Neural cell (in vitro differentiated cells): Measurements from ENCODE around the gene GAP43. TPM values are rescaled to one million over a fixed set of nuclear protein-coding genes. Genes with fewer than 3 reads are reported as not detected.
A peak's percentile ranks its signal among the peaks of the same experiment; 100 is the strongest.

Experiments
- H2AFZ ChIP-seq: fragments of 200-600, 300-800 bp; sonication (generic), shearing (Covaris generic); 2 replicates; pipeline ENCODE4 v1.6.0; 2014; ENCODE audit warnings: low read depth, mild to moderate bottlenecking, antibody characterized with exemption, low read length, moderate library complexity
- H3F3A ChIP-seq: fragments of 200-600 bp; shearing (Covaris generic); 2 replicates; pipeline ENCODE4 v1.6.1; 2016; ENCODE audit warnings: mild to moderate bottlenecking, moderate library complexity, mixed read lengths, antibody characterized with exemption, low read length; ENCODE audit not compliant: insufficient read depth, poor library complexity, severe bottlenecking
- H3K27ac ChIP-seq: fragments of 200-600, 300-800 bp; sonication (generic), shearing (Covaris generic); 2 replicates; pipeline ENCODE4 v1.5.1; 2014; ENCODE audit warnings: mild to moderate bottlenecking, low read length, moderate library complexity
- H3K27me3 ChIP-seq: fragments of 300-800, 200-600 bp; sonication (generic), shearing (Covaris generic); 2 replicates; pipeline ENCODE4 v1.6.0; 2014; ENCODE audit warnings: mild to moderate bottlenecking, low read depth, low read length, moderate library complexity; ENCODE audit not compliant: insufficient read depth
- H3K36me3 ChIP-seq: fragments of 300-800, 200-600 bp; sonication (generic), shearing (Covaris generic); 2 replicates; pipeline ENCODE4 v1.5.1; 2014; ENCODE audit warnings: mild to moderate bottlenecking, antibody characterized with exemption, low read length, moderate library complexity; ENCODE audit not compliant: insufficient read depth
- H3K4me2 ChIP-seq: fragments of 300-800, 200-600 bp; sonication (generic), shearing (Covaris generic); 2 replicates; pipeline ENCODE4 v1.6.0; 2014; ENCODE audit warnings: mild to moderate bottlenecking, low read length
- H3K4me3 ChIP-seq: fragments of 300-800, 200-600 bp; sonication (generic), shearing (Covaris generic); 2 replicates; pipeline ENCODE4 v1.5.1; 2014; ENCODE audit warnings: mild to moderate bottlenecking, low read length, moderate library complexity
- H3K79me2 ChIP-seq: fragments of 200-600 bp; shearing (Covaris generic); replicated peaks from 2 replicates; pipeline ENCODE4 v1.6.0; 2014; ENCODE audit warnings: mild to moderate bottlenecking, low read length, moderate library complexity; ENCODE audit not compliant: insufficient read depth
- H3K9ac ChIP-seq: fragments of 300-800, 200-600 bp; sonication (generic), shearing (Covaris generic); 2 replicates; pipeline ENCODE4 v1.6.1; 2016; ENCODE audit warnings: mild to moderate bottlenecking, low read length, mixed read lengths
- H3K9me2 ChIP-seq: fragments of 200-600 bp; shearing (Covaris generic); 2 replicates; pipeline ENCODE4 v1.6.1; 2016; ENCODE audit warnings: mild to moderate bottlenecking, low read length, mixed read lengths; ENCODE audit not compliant: insufficient read depth
- H3K9me3 ChIP-seq: fragments of 200-600, 300-800 bp; sonication (generic), shearing (Covaris generic); 2 replicates; pipeline ENCODE4 v1.6.1; 2016; ENCODE audit warnings: mild to moderate bottlenecking, mixed run types, low read length, moderate library complexity, mixed read lengths
- H4K20me1 ChIP-seq: fragments of 200-600 bp; shearing (Covaris generic); 2 replicates; pipeline ENCODE4 v1.6.1; 2016; ENCODE audit warnings: mild to moderate bottlenecking, mixed run types; ENCODE audit not compliant: insufficient read depth
- EP300 ChIP-seq: fragments of 450-650 bp; conservative IDR thresholded peaks from 2 replicates; pipeline ENCODE4 v1.6.1; 2014; ENCODE audit warnings: antibody characterized with exemption, mild to moderate bottlenecking, moderate library complexity; ENCODE audit not compliant: poor library complexity, severe bottlenecking
- EZH2 ChIP-seq: fragments of 200-600, 300-800 bp; shearing (Covaris generic), sonication (generic); IDR thresholded peaks from 2 replicates; pipeline ENCODE4 v1.6.1; 2014; ENCODE audit warnings: antibody characterized with exemption, low read length, borderline replicate concordance, mild to moderate bottlenecking; ENCODE audit not compliant: insufficient read depth, poor library complexity, severe bottlenecking
- MXI1 ChIP-seq: fragments of 450-650 bp; conservative IDR thresholded peaks from 2 replicates; pipeline ENCODE4 v1.6.1; 2014; ENCODE audit warnings: antibody characterized with exemption, mild to moderate bottlenecking; ENCODE audit not compliant: poor library complexity, severe bottlenecking
- POLR2AphosphoS5 ChIP-seq: IDR thresholded peaks from 2 replicates; pipeline ENCODE4 v1.6.1; 2012
- RAD21 ChIP-seq: fragments of 450-650 bp; conservative IDR thresholded peaks from 2 replicates; pipeline ENCODE4 v1.6.1; 2014; ENCODE audit warnings: antibody characterized with exemption, mild to moderate bottlenecking, moderate library complexity
- REST ChIP-seq: IDR thresholded peaks from 2 replicates; pipeline ENCODE4 v1.6.1; 2012; ENCODE audit warnings: borderline replicate concordance
- SMC3 ChIP-seq: fragments of 450-650 bp; conservative IDR thresholded peaks from 2 replicates; pipeline ENCODE4 v1.6.1; 2014; ENCODE audit warnings: antibody characterized with exemption, mild to moderate bottlenecking, moderate library complexity; ENCODE audit not compliant: poor library complexity
- TAF1 ChIP-seq: IDR thresholded peaks from 2 replicates; pipeline ENCODE4 v1.6.1; 2012; ENCODE audit warnings: low read depth
- polyA plus RNA-seq: library from polyadenylated mRNA; depleted of rRNA; stranded (reverse); fragments of >200 nt; gene quantifications from 2 replicates; pipeline ENCODE4 v1.2.3, GENCODE V29; 2014
- TF ChIP-seq, protein P1 (sequence below): fragments of 450-650 bp; IDR thresholded peaks from 2 replicates; pipeline ENCODE4 v1.5.1; 2014; ENCODE audit warnings: antibody characterized with exemption, mild to moderate bottlenecking, moderate library complexity; ENCODE audit not compliant: poor library complexity, severe bottlenecking

Gene GAP43
- polyA plus RNA-seq, 1 donor from 2014 or later = 1,327 TPM

DNA sequence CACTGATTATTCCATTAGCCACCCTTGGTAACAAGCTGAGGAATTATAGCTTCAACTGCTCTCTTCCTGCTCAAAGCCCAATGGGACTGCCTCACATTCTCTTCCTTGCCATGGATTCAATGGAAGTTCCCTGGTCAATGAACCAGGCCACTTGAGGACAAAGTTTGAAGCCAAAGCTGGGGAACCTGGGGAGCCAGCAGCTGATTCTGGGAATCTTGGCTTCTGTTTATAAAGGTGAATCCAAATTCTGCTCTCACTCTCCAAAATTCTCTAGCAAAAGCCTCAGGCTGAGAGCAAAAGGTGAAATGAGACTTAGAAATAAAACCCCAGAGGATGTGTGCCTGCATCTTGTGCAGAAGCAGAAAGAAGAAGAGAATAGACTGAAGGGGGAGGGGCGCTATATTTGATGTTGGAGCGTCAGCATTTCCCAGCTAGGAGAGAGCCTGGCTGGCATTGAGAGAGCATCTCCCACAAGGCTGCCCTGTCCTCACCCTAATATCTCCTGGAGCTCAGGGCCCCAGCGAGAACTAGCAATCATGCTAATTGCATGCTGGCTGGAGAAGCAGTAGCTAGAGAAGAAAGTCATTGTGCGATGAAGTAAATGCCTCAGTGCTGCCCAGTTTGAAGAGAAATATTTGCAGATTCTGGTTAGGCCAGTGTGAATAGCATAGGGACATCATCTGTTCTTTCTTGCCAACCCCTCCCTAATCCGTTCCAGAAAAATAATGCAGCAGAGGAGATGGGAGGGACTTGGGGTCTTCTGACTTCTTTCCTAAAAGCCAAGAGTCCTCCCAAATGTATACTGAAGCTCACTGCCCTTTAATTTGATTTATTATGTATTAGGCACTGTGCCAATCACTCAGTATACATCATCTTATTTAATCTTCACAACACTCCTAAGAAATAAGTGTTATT is 34.9 kb upstream of the GAP43 start:
- Histone ChIP-seq H3K4me2 (no peak overlapping the region), H4K20me1 (no peaks in the 10 kb centered on the region), H3K9ac (no peak overlapping the region), H3K4me3 (no peak overlapping the region), H3K27me3 (no peaks in the 10 kb centered on the region), H2AFZ (no peak overlapping the region), H3K9me2 (no peaks in the 10 kb centered on the region), H3K27ac (peak overlapping the region; percentile 7), H3F3A (peaks cover 7% of the 10 kb centered on the region), H3K9me3 (no peaks in the 10 kb centered on the region), H3K79me2 (no peaks in the 10 kb centered on the region), H3K36me3 (no peaks in the 10 kb centered on the region)
- TF ChIP-seq MXI1 = no peak
- TF ChIP-seq REST = no peak
- no peak for TF ChIP-seq EZH2
- TF ChIP-seq TAF1 = no peak
- no peak for TF ChIP-seq POLR2AphosphoS5
- TF ChIP-seq EP300 = no peak
- TF ChIP-seq RAD21 = no peak
- TF ChIP-seq, protein P1, sequence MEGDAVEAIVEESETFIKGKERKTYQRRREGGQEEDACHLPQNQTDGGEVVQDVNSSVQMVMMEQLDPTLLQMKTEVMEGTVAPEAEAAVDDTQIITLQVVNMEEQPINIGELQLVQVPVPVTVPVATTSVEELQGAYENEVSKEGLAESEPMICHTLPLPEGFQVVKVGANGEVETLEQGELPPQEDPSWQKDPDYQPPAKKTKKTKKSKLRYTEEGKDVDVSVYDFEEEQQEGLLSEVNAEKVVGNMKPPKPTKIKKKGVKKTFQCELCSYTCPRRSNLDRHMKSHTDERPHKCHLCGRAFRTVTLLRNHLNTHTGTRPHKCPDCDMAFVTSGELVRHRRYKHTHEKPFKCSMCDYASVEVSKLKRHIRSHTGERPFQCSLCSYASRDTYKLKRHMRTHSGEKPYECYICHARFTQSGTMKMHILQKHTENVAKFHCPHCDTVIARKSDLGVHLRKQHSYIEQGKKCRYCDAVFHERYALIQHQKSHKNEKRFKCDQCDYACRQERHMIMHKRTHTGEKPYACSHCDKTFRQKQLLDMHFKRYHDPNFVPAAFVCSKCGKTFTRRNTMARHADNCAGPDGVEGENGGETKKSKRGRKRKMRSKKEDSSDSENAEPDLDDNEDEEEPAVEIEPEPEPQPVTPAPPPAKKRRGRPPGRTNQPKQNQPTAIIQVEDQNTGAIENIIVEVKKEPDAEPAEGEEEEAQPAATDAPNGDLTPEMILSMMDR = no peak
- no peak for TF ChIP-seq SMC3

- H3K27ac ChIP-seq = no peak overlapping the region
- no peak overlapping the region for H3K9ac ChIP-seq
- H3K79me2 ChIP-seq = no peaks in the 10 kb centered on the region
- no peaks in the 10 kb centered on the region for H4K20me1 ChIP-seq
- H3K4me3 ChIP-seq = no peak overlapping the region
- no peaks in the 10 kb centered on the region for H3K9me3 ChIP-seq
- no peaks in the 10 kb centered on the region for H3K36me3 ChIP-seq
- TF ChIP-seq RAD21 (no peak), REST (no peak), EP300 (no peak), TAF1 (no peak), MXI1 (no peak), POLR2AphosphoS5 (no peak), SMC3 (no peak), EZH2 (no peak)
- TF ChIP-seq, protein P1 = no peak
- peaks cover 7% of the 10 kb centered on the region for H3F3A ChIP-seq
- no peak overlapping the region for H3K4me2 ChIP-seq
- no peak overlapping the region for H2AFZ ChIP-seq
- no peaks in the 10 kb centered on the region for H3K27me3 ChIP-seq
- no peaks in the 10 kb centered on the region for H3K9me2 ChIP-seq
Observed at GRCh38 chr3:115590873-115591272, 32.4 kb upstream of the GAP43 start.
